HG02938 (cell line): ENCODE data around the gene GLTP.

Experiments used
- ATAC-seq: cut with Tn5 transposase; IDR thresholded peaks from one replicate; pipeline ENCODE4 v1.9.1; 2021; ENCODE audit warnings: mild to moderate bottlenecking, moderate library complexity; ENCODE audit not compliant: unreplicated experiment

The GLTP gene

DNA sequence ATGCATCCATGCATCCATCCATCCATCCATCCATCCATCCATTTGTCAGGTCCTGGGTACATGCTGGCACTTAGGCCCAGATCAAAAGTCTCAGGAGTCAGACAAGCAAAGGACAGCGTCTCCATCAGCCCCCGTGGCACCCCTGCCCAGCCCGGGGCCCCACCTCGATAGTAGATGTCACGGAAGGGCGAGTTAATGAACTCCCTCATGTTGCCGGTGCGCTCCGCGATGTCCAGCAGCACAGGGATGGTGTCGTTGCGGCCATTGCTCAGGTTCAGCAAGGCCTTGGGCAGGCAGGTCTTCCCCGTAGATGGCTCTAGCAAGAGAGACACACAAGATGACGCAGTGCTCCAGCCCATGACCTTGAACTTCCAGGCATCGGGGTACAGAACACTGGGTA lies 77.5 kb downstream of the GLTP start:
- no peak for ATAC-seq
